Kidney capillary endothelial cell (primary cell): ENCODE results near the gene NOS1AP.
"Not testable (repeated sequence)": the region's sequence is repeated elsewhere in the genome, so short reads cannot be mapped to it uniquely, and the experiment has no call there.

Experiments
- DNase-seq: peaks from one replicate; pipeline ENCODE4 v3.0.0-alpha.2; 2018; ENCODE audit warnings: low spot score

The NOS1AP gene

GRCh38 chr1:162059721-162060120, 9.8 kb upstream of the NOS1AP start:
- DNase-seq, result no peak

- no peak for DNase-seq
Observed at GRCh38 chr1:162060314-162060713, 9.2 kb upstream of the NOS1AP start.

GRCh38 chr1:162062542-162063015, 6.9 kb upstream of the NOS1AP start:
- DNase-seq, result no peak

- DNase-seq, result no peak
Observed at GRCh38 chr1:162065016-162065415, 4.5 kb upstream of the NOS1AP start.

GRCh38 chr1:162066836-162067235, 2.7 kb upstream of the NOS1AP start:
- not testable (repeated sequence) for DNase-seq

- DNase-seq, result no peak
Observed at GRCh38 chr1:162067466-162067865, 2.0 kb upstream of the NOS1AP start.

GRCh38 chr1:162068301-162068700, 1.2 kb upstream of the NOS1AP start:
- DNase-seq, result no peak

GRCh38 chr1:162070094-162070748, 730 bp downstream of the NOS1AP start:
- DNase-seq, result no peak

GRCh38 chr1:162070825-162071224, 1.3 kb downstream of the NOS1AP start:
- DNase-seq, result no peak

- DNase-seq, result no peak
Observed at GRCh38 chr1:162072740-162073139, 3.2 kb downstream of the NOS1AP start.

GRCh38 chr1:162074276-162075005, 5.0 kb downstream of the NOS1AP start:
- no peak for DNase-seq

GRCh38 chr1:162075862-162076261, 6.4 kb downstream of the NOS1AP start:
- DNase-seq, result no peak

- no peak for DNase-seq
Observed at GRCh38 chr1:162077648-162078299, 8.3 kb downstream of the NOS1AP start.

GRCh38 chr1:162079030-162079429, 9.5 kb downstream of the NOS1AP start:
- DNase-seq, result no peak

GRCh38 chr1:162080472-162081015, 11.1 kb downstream of the NOS1AP start:
- DNase-seq, result no peak

GRCh38 chr1:162081316-162081715, 11.8 kb downstream of the NOS1AP start:
- DNase-seq, result no peak

- not testable (repeated sequence) for DNase-seq
Observed at GRCh38 chr1:162082080-162082479, 12.6 kb downstream of the NOS1AP start.

- DNase-seq, result no peak
Observed at GRCh38 chr1:162083273-162083672, 13.8 kb downstream of the NOS1AP start.

- no peak for DNase-seq
Observed at GRCh38 chr1:162085991-162086390, 16.5 kb downstream of the NOS1AP start.

- DNase-seq, result peak; percentile 20
Observed at GRCh38 chr1:162087111-162087510, 17.6 kb downstream of the NOS1AP start.

- no peak for DNase-seq
Observed at GRCh38 chr1:162087574-162087973, 18.1 kb downstream of the NOS1AP start.

GRCh38 chr1:162088281-162088969, 18.9 kb downstream of the NOS1AP start:
- DNase-seq, result peak; percentile 26
